ENCODE data around the gene CD74.
A peak's percentile ranks its signal among the peaks of the same experiment; 100 is the strongest.

The CD74 gene

GRCh38 chr5:150409638-150410523, 2.8 kb downstream of the CD74 start:
- peak; percentile 81 for DNase-seq

GRCh38 chr5:150408231-150408943, 4.3 kb downstream of the CD74 start:
- DNase-seq = no peak

- DNase-seq = no peak
These were observed 5.5 kb downstream of the CD74 start for GRCh38 chr5:150407096-150407720.

- DNase-seq = no peak
These were observed 6.0 kb downstream of the CD74 start for GRCh38 chr5:150406723-150407095.

- no peak for DNase-seq
These were observed 6.5 kb downstream of the CD74 start for GRCh38 chr5:150406103-150406722.

GRCh38 chr5:150404941-150405816, 7.5 kb downstream of the CD74 start:
- no peak for DNase-seq

- DNase-seq = no peak
These were observed 8.2 kb downstream of the CD74 start for GRCh38 chr5:150404535-150404934.

- DNase-seq = no peak
These were observed 8.6 kb downstream of the CD74 start for GRCh38 chr5:150404121-150404520.

- no peak for DNase-seq
These were observed 9.8 kb downstream of the CD74 start for GRCh38 chr5:150402901-150403342.

GRCh38 chr5:150402229-150402773, 10.4 kb downstream of the CD74 start:
- no peak for DNase-seq

GRCh38 chr5:150401376-150402228, 11.1 kb downstream of the CD74 start:
- no peak for DNase-seq

- no peak for DNase-seq
These were observed 11.7 kb downstream of the CD74 start for GRCh38 chr5:150401076-150401375.

GRCh38 chr5:150400316-150401075, 12.2 kb downstream of the CD74 start:
- DNase-seq = no peak

GRCh38 chr5:150399524-150400211, 13.0 kb downstream of the CD74 start:
- peak; percentile 21 for DNase-seq

GRCh38 chr5:150398722-150399523, 13.8 kb downstream of the CD74 start:
- DNase-seq = no peak

- no peak for DNase-seq
These were observed 14.7 kb downstream of the CD74 start for GRCh38 chr5:150397782-150398721.

GRCh38 chr5:150397146-150397781, 15.4 kb downstream of the CD74 start:
- no peak for DNase-seq
